HEK293T (cell line): ENCODE data around the gene C12orf60.

Experiments used
- FOXA1 ChIP-seq: fragments of 450-650 bp; IDR thresholded peaks from 2 replicates; pipeline ENCODE4 v1.6.1; 2016; ENCODE audit warnings: mild to moderate bottlenecking
- HDGF ChIP-seq: fragments of 450-650 bp; IDR thresholded peaks from 2 replicates; pipeline ENCODE4 v1.6.1; 2017; ENCODE audit warnings: antibody characterized with exemption, borderline replicate concordance
- LEF1 ChIP-seq: fragments of 450-650 bp; IDR thresholded peaks from 2 replicates; pipeline ENCODE4 v1.6.1; 2017; ENCODE audit warnings: mild to moderate bottlenecking, borderline replicate concordance
- SP1 ChIP-seq: fragments of 450-650 bp; IDR thresholded peaks from 2 replicates; pipeline ENCODE4 v1.6.1; 2017
- SUZ12 ChIP-seq: fragments of 450-650 bp; IDR thresholded peaks from 2 replicates; pipeline ENCODE4 v1.6.1; 2016; ENCODE audit warnings: mild to moderate bottlenecking
- TARDBP ChIP-seq: fragments of 450-650 bp; IDR thresholded peaks from 2 replicates; pipeline ENCODE4 v1.6.1; 2016

GRCh38 chr12:14810953-14811483 is 7.5 kb downstream of the C12orf60 start:
- TF ChIP-seq LEF1 (no peak), SP1 (no peak), SUZ12 (no peak), HDGF (no peak), FOXA1 (no peak), TARDBP (no peak)
